ENCODE results near the gene LRRC74B. TPM values are rescaled to one million over a fixed set of nuclear protein-coding genes. Genes with fewer than 3 reads are reported as not detected.

LRRC74B gene
- total and polyA plus RNA-seq, 5 donors = not detected

- WGBS = 86% methylated on average over 13 of the region's 13 CpGs
- Histone ChIP-seq H3K4me1 (ENCODE audit: control insufficient read depth, insufficient read depth, low read length) (no peaks in the 10 kb centered on the region), H3K27me3 (ENCODE audit: control insufficient read depth, insufficient read depth) (no peaks in the 10 kb centered on the region), H3K4me3 (ENCODE audit: low read length) (no peak overlapping the region), H3K27ac (ENCODE audit: low read length) (no peak overlapping the region), H3K9me3 (ENCODE audit: control insufficient read depth, low read length) (no peaks in the 10 kb centered on the region)
- intact Hi-C loops (cut with DNase I) = loop anchor here in 1 of 4 donors (1.0 kb wide), 1 partner anchor 8 kb away; no protein-coding TSS in a partner anchor
- ATAC-seq = no peak
- DNase-seq = peak in 2 of 3 donors; percentile 31 to 39
These were observed 17.2 kb upstream of the LRRC74B start for GRCh38 chr22:21028277-21029251.

- Histone ChIP-seq H3K9me3 (ENCODE audit: control insufficient read depth, low read length) (no peaks in the 10 kb centered on the region), H3K4me1 (ENCODE audit: control insufficient read depth, insufficient read depth, low read length) (no peaks in the 10 kb centered on the region), H3K27ac (ENCODE audit: low read length) (no peak overlapping the region), H3K4me3 (ENCODE audit: low read length) (no peak overlapping the region), H3K27me3 (ENCODE audit: control insufficient read depth, insufficient read depth) (no peaks in the 10 kb centered on the region)
- DNase-seq (peak in 2 of 3 donors; percentile 19 to 23), ATAC-seq (no peak)
- 73% methylated on average over 12 of the region's 12 CpGs for WGBS
- intact Hi-C loops (cut with DNase I) = loop anchor here in 1 of 4 donors (1.0 kb wide), 1 partner anchor 9 kb away; no protein-coding TSS in a partner anchor
These were observed 16.2 kb upstream of the LRRC74B start for GRCh38 chr22:21029486-21030025.

GRCh38 chr22:21030032-21030431 lies 15.7 kb upstream of the LRRC74B start:
- H3K27me3 ChIP-seq (ENCODE audit: control insufficient read depth, insufficient read depth) = no peaks in the 10 kb centered on the region
- no peak for ATAC-seq
- WGBS = 89% methylated on average over 15 of the region's 15 CpGs
- no peak overlapping the region for H3K27ac ChIP-seq (ENCODE audit: low read length)
- intact Hi-C loops (cut with DNase I) = no loop called here
- no peak overlapping the region for H3K4me3 ChIP-seq (ENCODE audit: low read length)
- DNase-seq = peak in 2 of 3 donors; percentile 17 to 51
- H3K9me3 ChIP-seq (ENCODE audit: control insufficient read depth, low read length) = no peaks in the 10 kb centered on the region
- no peaks in the 10 kb centered on the region for H3K4me1 ChIP-seq (ENCODE audit: control insufficient read depth, insufficient read depth, low read length)

- Histone ChIP-seq H3K27me3 (ENCODE audit: control insufficient read depth, insufficient read depth) (no peaks in the 10 kb centered on the region), H3K27ac (ENCODE audit: low read length) (no peak overlapping the region), H3K4me1 (ENCODE audit: control insufficient read depth, insufficient read depth, low read length) (no peaks in the 10 kb centered on the region), H3K4me3 (ENCODE audit: low read length) (no peak overlapping the region), H3K9me3 (ENCODE audit: control insufficient read depth, low read length) (no peaks in the 10 kb centered on the region)
- DNase-seq (peak in 2 of 3 donors; percentile 54 to 60), ATAC-seq (no peak)
- WGBS = 92% methylated on average over 40 of the region's 40 CpGs
- intact Hi-C loops (cut with DNase I) = no loop called here
These were observed 14.9 kb upstream of the LRRC74B start for GRCh38 chr22:21030621-21031544.

- H3K4me3 ChIP-seq (ENCODE audit: low read length) = no peak overlapping the region
- DNase-seq (peak in 2 of 3 donors; percentile 44 to 49), ATAC-seq (no peak)
- no peak overlapping the region for H3K27ac ChIP-seq (ENCODE audit: low read length)
- intact Hi-C loops (cut with DNase I) = no loop called here
- 86% methylated on average over 18 of the region's 18 CpGs for WGBS
- H3K4me1 ChIP-seq (ENCODE audit: control insufficient read depth, insufficient read depth, low read length) = no peaks in the 10 kb centered on the region
- H3K27me3 ChIP-seq (ENCODE audit: control insufficient read depth, insufficient read depth) = no peaks in the 10 kb centered on the region
- H3K9me3 ChIP-seq (ENCODE audit: control insufficient read depth, low read length) = no peaks in the 10 kb centered on the region
These were observed 14.2 kb upstream of the LRRC74B start for GRCh38 chr22:21031545-21032036.

GRCh38 chr22:21032037-21032867 lies 13.5 kb upstream of the LRRC74B start, which contains the start of gene SLC7A4:
Gene SLC7A4, minus strand, starts transcription at chr22:21032561. Its CDS starts 749 bp downstream, at chr22:21031812.
- Histone ChIP-seq H3K4me1 (ENCODE audit: control insufficient read depth, insufficient read depth, low read length) (no peaks in the 10 kb centered on the region), H3K27ac (ENCODE audit: low read length) (no peak within 1 kb of the TSS), H3K27me3 (ENCODE audit: control insufficient read depth, insufficient read depth) (no peaks in the 10 kb centered on the region), H3K9me3 (ENCODE audit: control insufficient read depth, low read length) (no peaks in the 10 kb centered on the region), H3K4me3 (ENCODE audit: low read length) (peak within 1 kb of the TSS; percentile 24)
- peak in 2 of 3 donors; percentile 61 to 76 for DNase-seq
- intact Hi-C loops (cut with DNase I) = no loop called here
- 6% methylated on average over 59 of the region's 59 CpGs for WGBS
- ATAC-seq = peak; percentile 62 to 68

GRCh38 chr22:21032868-21033688 lies 12.7 kb upstream of the LRRC74B start:
- intact Hi-C loops (cut with DNase I) = no loop called here
- Histone ChIP-seq H3K9me3 (ENCODE audit: control insufficient read depth, low read length) (no peaks in the 10 kb centered on the region), H3K4me3 (ENCODE audit: low read length) (no peak overlapping the region), H3K27me3 (ENCODE audit: control insufficient read depth, insufficient read depth) (no peaks in the 10 kb centered on the region), H3K4me1 (ENCODE audit: control insufficient read depth, insufficient read depth, low read length) (peaks cover 2% of the 10 kb centered on the region), H3K27ac (ENCODE audit: low read length) (no peak overlapping the region)
- peak in 1 of 3 donors; percentile 56 for DNase-seq
- WGBS = 76% methylated on average over 12 of the region's 12 CpGs
- peak; percentile 4 to 5 for ATAC-seq

- no peaks in the 10 kb centered on the region for H3K27me3 ChIP-seq (ENCODE audit: control insufficient read depth, insufficient read depth)
- whole genome bisulfite sequencing = 88% methylated on average over 3 of the region's 3 CpGs
- intact Hi-C loops (cut with DNase I) = no loop called here
- H3K4me1 ChIP-seq (ENCODE audit: control insufficient read depth, insufficient read depth, low read length) = peaks cover 7% of the 10 kb centered on the region
- ATAC-seq (no peak), DNase-seq (no peak)
- H3K4me3 ChIP-seq (ENCODE audit: low read length) = no peak overlapping the region
- H3K27ac ChIP-seq (ENCODE audit: low read length) = no peak overlapping the region
- no peaks in the 10 kb centered on the region for H3K9me3 ChIP-seq (ENCODE audit: control insufficient read depth, low read length)
These were observed 11.9 kb upstream of the LRRC74B start for GRCh38 chr22:21033895-21034294.

GRCh38 chr22:21034989-21035388 lies 10.8 kb upstream of the LRRC74B start:
- intact Hi-C loops (cut with DNase I) = no loop called here
- Histone ChIP-seq H3K27ac (ENCODE audit: low read length) (no peak overlapping the region), H3K4me1 (ENCODE audit: control insufficient read depth, insufficient read depth, low read length) (peaks cover 10% of the 10 kb centered on the region), H3K27me3 (ENCODE audit: control insufficient read depth, insufficient read depth) (no peaks in the 10 kb centered on the region), H3K4me3 (ENCODE audit: low read length) (no peak overlapping the region), H3K9me3 (ENCODE audit: control insufficient read depth, low read length) (no peaks in the 10 kb centered on the region)
- ATAC-seq (no peak), DNase-seq (no peak)
- 87% methylated on average over 3 of the region's 3 CpGs for WGBS

Data from right cardiac atrium (tissue), 5 donors.